Stomach smooth muscle (tissue), 2 donors: ENCODE measurements around the gene DCTN2.

Experiments
- H3K27ac ChIP-seq: one replicate; pipeline ENCODE4 v1.7.0; 2013; ENCODE audit warnings: mild to moderate bottlenecking, low read length, inconsistent platforms
- H3K27me3 ChIP-seq, 2 donors: one replicate each; pipeline ENCODE4 v1.7.0; 2013; ENCODE audit warnings: low read length in 2 of 2; ENCODE audit not compliant: insufficient read depth in 2 of 2, control insufficient read depth in 1 of 2
- H3K36me3 ChIP-seq, 2 donors: one replicate each; pipeline ENCODE4 v1.7.0; 2013; ENCODE audit warnings: low read length in 2 of 2; ENCODE audit not compliant: control insufficient read depth in 2 of 2, insufficient read depth in 2 of 2
- H3K4me1 ChIP-seq: one replicate; pipeline ENCODE4 v1.7.0; 2013; ENCODE audit warnings: low read length; ENCODE audit not compliant: control insufficient read depth, insufficient read depth
- H3K4me3 ChIP-seq, 2 donors: one replicate each; pipeline ENCODE4 v1.7.0; 2013; ENCODE audit warnings: low read length in 2 of 2
- H3K9ac ChIP-seq, 2 donors: one replicate each; pipeline ENCODE4 v1.7.0; 2013; ENCODE audit warnings: low read length in 2 of 2, mild to moderate bottlenecking in 1 of 2
- H3K9me3 ChIP-seq, 2 donors: one replicate each; pipeline ENCODE4 v1.7.0; 2013; ENCODE audit warnings: low read length in 2 of 2; ENCODE audit not compliant: control insufficient read depth in 2 of 2
- donor health status: healthy.
- donor health status: Pancreatic carcinoma.

DCTN2 gene

GRCh38 chr12:57485695-57486094 is 61.3 kb downstream of the DCTN2 start:
- H3K27me3 ChIP-seq = peaks cover 0 to 3% of the 10 kb centered on the region in 2 donors
- H3K36me3 ChIP-seq = peaks cover 13 to 15% of the 10 kb centered on the region in 2 donors
- no peaks in the 10 kb centered on the region for H3K9me3 ChIP-seq
- no peak overlapping the region for H3K27ac ChIP-seq
- no peak overlapping the region for H3K9ac ChIP-seq
- peaks cover 16% of the 10 kb centered on the region for H3K4me1 ChIP-seq
- H3K4me3 ChIP-seq = no peak overlapping the region

- H3K36me3 ChIP-seq = no peaks in the 10 kb centered on the region
- no peak overlapping the region for H3K27ac ChIP-seq
- H3K4me3 ChIP-seq = no peak overlapping the region
- no peak overlapping the region for H3K9ac ChIP-seq
- no peaks in the 10 kb centered on the region for H3K9me3 ChIP-seq
- peaks cover 7% of the 10 kb centered on the region for H3K4me1 ChIP-seq
- peaks cover 3 to 8% of the 10 kb centered on the region in 2 donors for H3K27me3 ChIP-seq
These were observed 63.5 kb downstream of the DCTN2 start for GRCh38 chr12:57483466-57483865.

- H3K9me3 ChIP-seq = no peaks in the 10 kb centered on the region
- no peak overlapping the region for H3K27ac ChIP-seq
- H3K9ac ChIP-seq = no peak overlapping the region
- H3K4me3 ChIP-seq = no peak overlapping the region
- no peaks in the 10 kb centered on the region for H3K36me3 ChIP-seq
- peaks cover 9 to 15% of the 10 kb centered on the region in 2 donors for H3K27me3 ChIP-seq
- no peaks in the 10 kb centered on the region for H3K4me1 ChIP-seq
These were observed 65.3 kb downstream of the DCTN2 start for GRCh38 chr12:57481671-57482070.
